Measurements from ENCODE around the gene POU1F1. TPM values are rescaled to one million over a fixed set of nuclear protein-coding genes. Genes with fewer than 3 reads are reported as not detected.

The POU1F1 gene
- total RNA-seq, 1 donor from 2014 or later, result not detected

Small RNA genes within 50 kb of the gene (microRNA-seq; reads per million reads assigned to microRNA genes)
- gene MIR4795, result not detected

Other genes starting within 250 kb of the POU1F1 start
- gene CHMP2B, start 49.3 kb downstream of the POU1F1 start, total RNA-seq, result 37.2 TPM

All from cardiac septum (tissue), 1 donor.